ENCODE data around the gene POMGNT1. TPM values are rescaled to one million over a fixed set of nuclear protein-coding genes. Genes with fewer than 3 reads are reported as not detected.
A peak's percentile ranks its signal among the peaks of the same experiment; 100 is the strongest.
"Not testable (repeated sequence)": the region's sequence is repeated elsewhere in the genome, so short reads cannot be mapped to it uniquely, and the experiment has no call there.

The POMGNT1 gene
- total RNA-seq (10 to 100 TPM; 82.7 to 91.1 (median 87.2) TPM), polyA plus RNA-seq (60.0 TPM)
- long read RNA-seq, donor 1, transcript POMGNT1-201 (22 exons, 2,728 nt), result major isoform, 118 of 196 reads
- long read RNA-seq, donor 1, partial matches to known transcripts, result 22 of 196 reads
- long read RNA-seq, donor 1, other reads (novel, unspliced or antisense), result 56 of 196 reads
- long read RNA-seq, donor 2, transcript POMGNT1-201 (22 exons, 2,728 nt), result major isoform, 48 of 74 reads
- long read RNA-seq, donor 2, partial matches to known transcripts, result 6 of 74 reads
- long read RNA-seq, donor 2, other reads (novel, unspliced or antisense), result 20 of 74 reads
- long read RNA-seq, donor 3, transcript POMGNT1-201 (22 exons, 2,728 nt), result major isoform, 27 of 71 reads
- long read RNA-seq, donor 3, partial matches to known transcripts, result 27 of 71 reads
- long read RNA-seq, donor 3, other reads (novel, unspliced or antisense), result 17 of 71 reads
- long read RNA-seq, donor 4, transcript POMGNT1-201 (22 exons, 2,728 nt), result major isoform, 40 of 65 reads
- long read RNA-seq, donor 4, partial matches to known transcripts, result 8 of 65 reads
- long read RNA-seq, donor 4, other reads (novel, unspliced or antisense), result 17 of 65 reads

DNA sequence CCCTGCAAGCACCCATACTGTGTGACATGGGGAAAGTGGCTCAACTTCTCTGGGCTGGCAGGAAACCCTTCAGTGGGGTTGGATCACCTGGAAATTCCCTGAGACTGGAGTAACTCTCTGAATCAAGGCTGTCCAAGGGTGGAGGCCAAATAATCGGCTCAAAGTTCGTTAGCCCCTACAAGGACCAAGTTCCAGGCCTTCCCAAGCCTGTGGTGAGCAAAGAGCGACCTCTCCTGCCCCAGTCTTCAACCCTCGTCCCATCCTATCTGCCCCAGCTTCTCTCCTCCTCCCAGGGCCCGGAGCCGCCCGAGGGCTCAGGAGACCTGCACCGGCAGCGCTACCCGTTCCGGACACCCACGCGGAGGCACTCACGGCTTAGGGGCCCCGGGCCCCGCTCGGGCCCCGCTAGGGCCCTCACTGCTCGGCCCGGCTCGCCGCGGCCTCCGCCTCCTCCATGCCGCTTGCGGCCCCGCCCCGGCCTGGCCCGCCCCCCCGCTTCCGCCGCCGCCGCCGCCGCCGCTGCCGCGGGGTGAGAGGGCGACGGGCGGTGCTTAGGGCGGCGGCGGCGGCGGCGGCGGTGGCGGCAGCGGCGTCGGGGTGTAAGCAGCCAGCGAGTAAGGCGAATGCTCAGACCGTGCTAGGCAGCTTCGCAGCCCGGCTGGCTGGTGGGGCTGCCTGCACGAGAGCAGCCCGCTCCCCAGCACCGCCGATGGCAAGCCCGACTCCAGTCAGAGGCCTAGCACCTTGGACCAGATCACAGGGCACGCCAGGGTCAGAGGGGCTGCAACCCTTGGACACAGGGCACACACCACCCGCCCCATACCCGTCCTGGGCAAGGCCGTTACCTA, at the start of gene POMGNT1:
POMGNT1 (minus strand) TSS at position 471 of the 848 bp plus-strand sequence. CDS start 613 bp downstream, outside the sequence.
- Histone ChIP-seq H3K4me1 (ENCODE audit: control insufficient read depth, insufficient read depth, low read length) (no peaks in the 10 kb centered on the region), H3K4me3 (ENCODE audit: low read length) (peak within 1 kb of the TSS; percentile 91), H3K27me3 (ENCODE audit: control insufficient read depth, insufficient read depth) (no peaks in the 10 kb centered on the region), H3K27ac (ENCODE audit: low read length) (peak within 1 kb of the TSS; percentile 61), H3K9me3 (ENCODE audit: control insufficient read depth, low read length) (no peaks in the 10 kb centered on the region)
- DNase-seq (peak; percentile 71 to 89 (median 89)), ATAC-seq (peak; percentile 87 to 91)
- intact Hi-C loops (cut with DNase I), result no loop called here
- under 1% methylated on average over 67 of the region's 67 CpGs for WGBS

DNA sequence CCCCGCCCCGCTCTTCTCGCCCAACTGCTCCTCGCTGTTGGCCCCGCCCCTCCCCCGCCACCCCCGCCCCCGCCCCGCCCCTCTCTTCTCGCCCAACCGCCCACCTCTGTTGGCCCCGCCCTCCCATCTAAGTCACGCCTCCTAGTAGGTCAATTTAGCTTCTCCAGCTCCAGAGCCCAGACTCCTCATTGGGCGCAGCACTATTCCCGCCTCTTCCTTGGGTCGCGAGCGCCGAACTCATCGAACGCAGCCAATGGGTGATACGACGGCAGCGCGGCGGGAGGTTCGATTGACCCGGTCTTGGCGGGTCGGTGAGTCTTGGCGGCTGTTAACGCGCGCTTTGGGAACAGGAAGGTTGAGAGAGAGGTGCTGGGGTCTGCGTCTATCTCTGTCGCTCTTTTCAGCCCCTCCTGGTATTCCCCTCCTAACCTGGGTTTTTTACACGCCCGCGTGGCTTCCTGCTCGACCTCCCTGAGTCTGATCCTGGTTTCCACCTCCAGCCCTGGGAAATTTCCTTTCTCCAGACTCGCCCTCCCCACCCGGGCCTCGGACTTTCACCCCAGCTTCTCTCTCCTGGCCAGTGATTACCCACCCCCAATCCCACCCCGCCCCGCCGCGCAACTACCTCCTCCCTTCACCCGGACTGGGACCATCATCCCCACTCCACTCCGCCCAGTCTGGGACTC, 49.3 kb upstream of the POMGNT1 start, which contains the start of gene RAD54L:
RAD54L (plus strand) TSS at position 328 of the 686 bp plus-strand sequence. CDS start 643 bp downstream, outside the sequence.
- peak; percentile 98 for DNase-seq
- Histone ChIP-seq H3K9me3 (ENCODE audit: control insufficient read depth, low read length) (no peaks in the 10 kb centered on the region), H3K27me3 (ENCODE audit: control insufficient read depth, insufficient read depth) (no peaks in the 10 kb centered on the region), H3K27ac (ENCODE audit: low read length) (peak within 1 kb of the TSS; percentile 65), H3K4me1 (ENCODE audit: control insufficient read depth, insufficient read depth, low read length) (peaks cover 2% of the 10 kb centered on the region), H3K4me3 (ENCODE audit: low read length) (peak within 1 kb of the TSS; percentile 73)
- peak; percentile 97 for ATAC-seq
- WGBS, result 2% methylated on average over 49 of the region's 49 CpGs
- intact Hi-C loops (cut with DNase I), result loop anchor here in 1 of 4 donors (10.0 kb wide), 1 partner anchor 97 kb away; the partner anchor contains the start of gene NSUN4

DNA sequence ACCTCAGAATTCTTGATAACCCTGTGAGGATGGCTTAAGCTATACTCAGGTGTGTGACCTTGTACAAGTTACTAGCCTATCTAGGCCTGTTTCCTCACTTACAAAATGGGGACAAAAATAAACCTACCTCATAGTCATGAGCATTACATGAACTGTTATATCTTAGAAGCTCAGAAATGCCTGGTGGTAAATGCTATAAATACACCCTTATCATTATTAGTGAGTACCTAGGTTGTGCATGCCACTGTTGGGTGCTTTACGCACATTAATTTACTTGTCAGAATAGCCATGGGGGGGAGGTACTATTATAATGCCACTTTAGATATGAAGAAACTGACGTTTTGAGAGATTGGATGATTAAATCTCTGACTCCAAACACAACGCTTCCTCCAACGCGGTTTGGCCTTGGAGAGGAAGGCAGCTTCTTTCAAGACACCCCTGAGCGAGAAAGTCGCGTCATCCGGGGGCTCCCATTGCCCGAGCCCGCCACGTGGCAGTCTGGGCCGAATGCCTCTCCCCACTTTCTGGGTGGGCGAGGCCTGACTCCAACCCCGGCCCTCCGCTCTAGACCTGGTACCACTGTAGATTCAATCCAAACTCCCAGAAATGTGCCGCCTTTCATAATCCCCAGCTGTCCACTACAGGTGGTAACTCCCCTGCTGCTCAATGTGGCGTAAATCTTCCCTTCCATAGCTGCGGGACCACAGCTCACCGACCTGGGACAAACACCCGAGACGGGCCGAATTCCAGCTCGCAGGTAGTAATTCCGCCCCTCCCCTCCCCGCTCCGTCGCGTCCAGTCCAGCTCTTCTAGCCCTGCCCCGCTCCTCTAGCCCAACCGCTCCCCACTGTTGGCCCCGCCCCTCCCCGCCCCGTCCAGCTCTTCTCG, 48.6 kb upstream of the POMGNT1 start:
- Histone ChIP-seq H3K27me3 (ENCODE audit: control insufficient read depth, insufficient read depth) (no peaks in the 10 kb centered on the region), H3K9me3 (ENCODE audit: control insufficient read depth, low read length) (no peaks in the 10 kb centered on the region), H3K4me3 (ENCODE audit: low read length) (peak overlapping the region; percentile 73), H3K27ac (ENCODE audit: low read length) (peak overlapping the region; percentile 65), H3K4me1 (ENCODE audit: control insufficient read depth, insufficient read depth, low read length) (peaks cover 2% of the 10 kb centered on the region)
- intact Hi-C loops (cut with DNase I), result loop anchor here in 1 of 4 donors (10.0 kb wide), 1 partner anchor 98 kb away; the partner anchor contains the start of gene NSUN4
- DNase-seq, result peak; percentile 65 to 76 (median 76)
- 2% methylated on average over 35 of the region's 35 CpGs for WGBS
- ATAC-seq, result peak; percentile 93

DNA sequence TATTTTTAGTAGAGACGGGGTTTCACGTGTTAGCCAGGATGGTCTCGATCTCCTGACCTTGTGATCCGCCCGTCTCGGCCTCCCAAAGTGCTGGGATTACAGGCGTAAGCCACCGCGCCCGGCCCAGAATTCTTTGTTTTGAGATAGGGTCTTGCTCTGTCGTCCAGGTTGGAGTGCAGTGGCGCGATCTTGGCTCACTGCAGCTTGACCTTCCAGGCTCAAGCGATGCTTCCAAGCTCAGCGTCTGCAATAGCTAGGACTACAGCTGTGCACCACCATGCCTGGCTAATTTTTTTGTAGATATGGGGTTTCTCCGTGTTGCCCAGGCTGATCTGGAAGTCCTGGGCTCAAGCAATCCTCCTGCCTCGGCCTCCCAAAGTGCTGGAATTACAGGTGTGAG, 47.9 kb upstream of the POMGNT1 start:
- not testable (repeated sequence) for H3K27ac ChIP-seq (ENCODE audit: low read length); H3K4me1 ChIP-seq (ENCODE audit: control insufficient read depth, insufficient read depth, low read length); H3K4me3 ChIP-seq (ENCODE audit: low read length); H3K27me3 ChIP-seq (ENCODE audit: control insufficient read depth, insufficient read depth); ATAC-seq; H3K9me3 ChIP-seq (ENCODE audit: control insufficient read depth, low read length)
- WGBS, result 89% methylated on average over 17 of the region's 17 CpGs
- intact Hi-C loops (cut with DNase I), result loop anchor here in 1 of 4 donors (10.0 kb wide), 1 partner anchor 99 kb away; the partner anchor contains the start of gene NSUN4
- DNase-seq, result peak in 1 of 3 donors; percentile 41

DNA sequence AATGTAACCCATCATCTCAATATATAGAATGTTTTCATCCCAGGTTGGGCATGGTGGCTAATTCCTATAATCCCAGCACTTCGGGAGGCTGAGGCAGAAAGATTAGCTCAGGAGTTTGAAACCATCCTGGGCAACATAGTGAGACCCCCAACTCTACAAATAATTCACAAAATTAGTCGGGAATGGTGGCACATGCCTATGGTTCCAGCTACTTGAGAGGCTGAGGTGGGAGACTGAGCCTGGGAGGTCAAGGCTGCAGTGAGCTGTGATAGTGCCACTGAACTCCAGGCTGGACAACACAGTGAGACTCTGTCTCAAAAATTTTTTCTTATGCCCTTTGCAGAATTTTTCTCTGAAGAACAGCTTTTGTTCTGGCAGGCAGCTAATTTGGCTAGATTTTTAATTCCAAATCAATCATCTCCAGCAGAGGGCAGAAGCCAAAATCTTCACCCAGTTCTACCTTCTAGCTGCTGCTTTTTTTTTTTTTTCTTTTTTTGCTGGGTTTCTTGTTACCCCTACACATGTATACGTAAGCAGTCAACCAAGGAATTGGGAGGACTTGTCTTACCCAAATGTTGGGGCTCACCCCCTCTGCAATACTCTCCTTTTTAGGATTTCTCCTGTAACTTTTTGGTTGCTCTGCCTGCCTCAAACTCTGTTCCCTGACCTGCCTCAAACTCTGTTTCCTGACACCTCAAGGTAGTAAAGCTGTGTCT, 46.6 kb upstream of the POMGNT1 start:
- no peak overlapping the region for H3K27ac ChIP-seq (ENCODE audit: low read length)
- ATAC-seq (no peak), DNase-seq (no peak)
- intact Hi-C loops (cut with DNase I), result loop anchor here in 1 of 4 donors (10.0 kb wide), 1 partner anchor 100 kb away; the partner anchor contains the start of gene NSUN4
- H3K27me3 ChIP-seq (ENCODE audit: control insufficient read depth, insufficient read depth), result no peaks in the 10 kb centered on the region
- H3K4me1 ChIP-seq (ENCODE audit: control insufficient read depth, insufficient read depth, low read length), result peaks cover 2% of the 10 kb centered on the region
- no peaks in the 10 kb centered on the region for H3K9me3 ChIP-seq (ENCODE audit: control insufficient read depth, low read length)
- H3K4me3 ChIP-seq (ENCODE audit: low read length), result no peak overlapping the region
- WGBS, result 64% methylated on average over 3 of the region's 3 CpGs

DNA sequence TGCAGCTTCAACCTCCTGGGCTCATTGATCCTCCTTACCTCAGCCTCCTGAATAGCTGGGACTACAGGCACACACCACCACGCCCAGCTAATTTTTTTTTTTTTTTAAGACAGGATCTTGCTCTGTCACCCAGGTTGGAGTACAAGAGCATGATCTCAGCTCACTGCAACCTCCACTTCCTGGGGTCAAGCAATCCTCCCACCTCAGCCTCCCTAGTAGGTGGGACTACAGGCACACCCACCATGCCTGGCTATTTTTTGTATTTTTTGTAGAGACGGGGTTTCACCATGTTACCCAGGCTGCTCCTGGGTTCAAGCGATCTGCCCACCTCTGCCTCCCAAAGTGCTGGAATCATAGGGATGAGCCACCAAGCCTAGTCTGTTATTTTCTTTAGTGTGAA, 45.6 kb upstream of the POMGNT1 start:
- H3K9me3 ChIP-seq (ENCODE audit: control insufficient read depth, low read length); ATAC-seq; H3K4me1 ChIP-seq (ENCODE audit: control insufficient read depth, insufficient read depth, low read length); DNase-seq; H3K27me3 ChIP-seq (ENCODE audit: control insufficient read depth, insufficient read depth); H3K27ac ChIP-seq (ENCODE audit: low read length); H3K4me3 ChIP-seq (ENCODE audit: low read length): not testable (repeated sequence)
- intact Hi-C loops (cut with DNase I), result loop anchor here in 1 of 4 donors (10.0 kb wide), 1 partner anchor 101 kb away; the partner anchor contains the start of gene NSUN4
- WGBS, result 92% methylated on average over 3 of the region's 3 CpGs

DNA sequence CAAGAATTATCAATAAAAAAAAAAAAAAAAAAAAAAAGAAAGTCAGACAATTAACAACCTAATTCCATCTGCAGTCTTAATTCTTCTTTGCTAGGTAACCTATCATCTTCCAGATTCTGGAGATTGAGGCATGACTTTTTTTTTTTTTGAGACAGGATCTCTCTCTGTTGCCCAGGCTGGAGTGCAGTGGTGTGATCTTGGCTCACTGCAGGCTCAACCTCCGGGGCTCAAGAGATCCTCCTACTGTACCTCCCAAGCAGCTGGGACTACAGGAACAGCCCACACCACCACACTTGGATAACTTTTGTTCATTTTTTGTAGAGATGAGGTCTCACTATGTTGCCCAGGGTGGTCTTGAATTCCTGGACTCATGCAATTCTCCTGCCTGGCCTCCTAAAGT, 44.7 kb upstream of the POMGNT1 start:
- Histone ChIP-seq H3K27ac (ENCODE audit: low read length) (no peak overlapping the region), H3K27me3 (ENCODE audit: control insufficient read depth, insufficient read depth) (no peaks in the 10 kb centered on the region), H3K4me3 (ENCODE audit: low read length) (no peak overlapping the region), H3K4me1 (ENCODE audit: control insufficient read depth, insufficient read depth, low read length) (peaks cover 2% of the 10 kb centered on the region), H3K9me3 (ENCODE audit: control insufficient read depth, low read length) (no peaks in the 10 kb centered on the region)
- intact Hi-C loops (cut with DNase I), result loop anchor here in 1 of 4 donors (10.0 kb wide), 1 partner anchor 102 kb away; the partner anchor contains the start of gene NSUN4
- ATAC-seq (no peak), DNase-seq (no peak)
- whole genome bisulfite sequencing, result 74% methylated on average over 1 of the region's 1 CpG

DNA sequence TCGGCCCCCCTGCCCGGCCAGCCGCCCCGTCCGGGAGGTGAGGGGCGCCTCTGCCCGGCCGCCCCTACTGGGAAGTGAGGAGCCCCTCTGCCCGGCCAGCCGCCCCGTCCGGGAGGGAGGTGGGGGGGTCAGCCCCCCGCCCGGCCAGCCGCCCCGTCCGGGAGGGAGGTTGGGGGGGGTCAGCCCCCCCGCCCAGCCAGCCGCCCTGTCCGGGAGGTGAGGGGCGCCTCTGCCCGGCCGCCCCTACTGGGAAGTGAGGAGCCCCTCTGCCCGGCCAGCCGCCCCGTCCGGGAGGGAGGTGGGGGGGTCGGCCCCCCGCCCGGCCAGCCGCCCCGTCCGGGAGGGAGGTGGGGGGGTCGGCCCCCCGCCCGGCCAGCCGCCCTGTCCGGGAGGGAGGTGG, 43.5 kb upstream of the POMGNT1 start:
- not testable (repeated sequence) for H3K4me1 ChIP-seq (ENCODE audit: control insufficient read depth, insufficient read depth, low read length); H3K27ac ChIP-seq (ENCODE audit: low read length); H3K27me3 ChIP-seq (ENCODE audit: control insufficient read depth, insufficient read depth); H3K9me3 ChIP-seq (ENCODE audit: control insufficient read depth, low read length); ATAC-seq; H3K4me3 ChIP-seq (ENCODE audit: low read length)
- DNase-seq, result peak in 1 of 3 donors; percentile 75
- 87% methylated on average over 11 of the region's 38 CpGs for WGBS
- intact Hi-C loops (cut with DNase I), result loop anchor here in 1 of 4 donors (10.0 kb wide), 1 partner anchor 103 kb away; the partner anchor contains the start of gene NSUN4

DNA sequence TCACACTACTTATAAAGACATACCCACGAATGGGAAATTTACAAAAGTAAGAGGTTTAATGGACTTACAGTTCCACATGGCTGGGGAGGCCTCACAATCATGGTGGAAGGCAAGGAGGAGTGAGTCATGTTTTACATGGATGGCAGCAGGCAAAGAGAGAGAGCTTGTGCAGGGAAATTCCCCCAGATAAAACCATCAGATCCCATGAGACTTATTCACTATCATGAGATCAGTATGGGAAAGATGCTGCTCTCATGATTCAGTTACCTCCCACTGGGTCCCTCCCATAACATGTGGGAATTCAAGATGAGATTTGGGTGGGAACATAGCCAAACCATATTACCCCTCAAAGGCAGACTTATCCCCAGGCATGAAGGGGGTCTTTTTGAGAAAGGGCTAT, 40.6 kb upstream of the POMGNT1 start:
- WGBS, result 74% methylated on average over 1 of the region's 1 CpG
- DNase-seq; H3K4me3 ChIP-seq (ENCODE audit: low read length); H3K4me1 ChIP-seq (ENCODE audit: control insufficient read depth, insufficient read depth, low read length); H3K27ac ChIP-seq (ENCODE audit: low read length); H3K9me3 ChIP-seq (ENCODE audit: control insufficient read depth, low read length); H3K27me3 ChIP-seq (ENCODE audit: control insufficient read depth, insufficient read depth); ATAC-seq; intact Hi-C loops (cut with DNase I): not testable (repeated sequence)

Measured in right cardiac atrium (tissue), 5 donors.